Right hindlimb (tissue), 1 donor: ENCODE measurements around the gene PHF2.

Experiments
- DNase-seq: peaks from one replicate; pipeline ENCODE4 v3.0.0-alpha.2; 2018

PHF2 gene

DNA sequence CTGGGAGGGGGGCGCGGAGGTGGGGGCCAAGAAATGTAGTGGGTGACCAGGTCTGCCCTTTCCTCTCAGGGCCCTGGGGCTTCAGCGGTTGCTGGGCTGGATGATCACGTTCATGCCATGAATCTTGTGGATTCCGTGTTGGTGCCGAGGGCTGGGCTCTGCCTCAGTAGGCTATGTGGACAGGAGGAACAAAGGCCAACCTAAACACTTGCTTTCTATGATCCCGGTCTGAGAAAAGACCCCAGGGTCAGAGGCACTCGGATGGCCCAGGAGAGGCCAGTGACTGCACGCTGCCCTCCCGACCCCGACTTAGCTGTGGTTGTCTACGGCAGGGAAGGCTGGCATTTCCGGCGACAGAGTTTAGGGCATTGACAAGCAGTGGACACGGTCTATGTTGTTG, 26.6 kb downstream of the PHF2 start:
- DNase-seq, result no peak

DNA sequence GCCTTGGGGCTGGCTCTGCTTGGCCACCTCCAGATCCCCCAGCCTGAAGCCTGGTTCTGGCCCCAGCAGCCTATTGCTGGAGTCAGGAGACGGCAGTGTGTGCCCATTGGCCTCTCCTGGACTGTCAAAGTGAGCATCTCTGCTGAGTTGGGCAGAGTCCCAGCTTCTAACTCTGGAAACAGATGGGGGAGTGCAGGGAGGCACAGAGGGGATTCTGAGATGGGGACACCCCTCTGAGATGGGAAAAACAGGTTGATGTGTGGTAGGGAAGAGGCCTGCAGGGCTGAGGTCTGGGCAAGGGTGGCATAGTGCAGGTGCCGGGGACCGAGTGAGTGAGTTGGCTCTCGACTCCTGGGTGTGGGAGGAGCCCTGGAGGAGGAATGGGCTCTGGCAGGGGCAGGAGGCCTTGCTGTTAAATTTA, 27.5 kb downstream of the PHF2 start:
- no peak for DNase-seq

DNA sequence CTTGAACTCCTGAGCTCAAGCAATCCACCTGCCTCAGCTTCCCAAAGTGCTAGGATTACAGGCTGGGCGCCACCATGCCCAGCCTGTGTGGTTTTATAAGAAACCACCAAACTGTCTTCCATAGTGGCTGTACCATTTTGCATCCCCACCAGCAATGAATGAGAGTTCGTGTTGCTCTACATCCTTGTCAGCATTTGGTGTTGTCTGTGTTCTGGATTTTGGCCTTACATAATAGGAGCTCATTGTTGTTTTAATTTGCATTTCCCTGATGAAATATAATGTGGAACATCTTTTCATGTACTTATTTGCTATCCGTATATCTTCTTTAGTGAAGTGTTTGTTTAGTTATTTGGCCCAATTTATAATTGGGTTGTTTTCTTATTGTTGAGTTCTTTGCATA, 29.8 kb downstream of the PHF2 start:
- DNase-seq, result no peak

DNA sequence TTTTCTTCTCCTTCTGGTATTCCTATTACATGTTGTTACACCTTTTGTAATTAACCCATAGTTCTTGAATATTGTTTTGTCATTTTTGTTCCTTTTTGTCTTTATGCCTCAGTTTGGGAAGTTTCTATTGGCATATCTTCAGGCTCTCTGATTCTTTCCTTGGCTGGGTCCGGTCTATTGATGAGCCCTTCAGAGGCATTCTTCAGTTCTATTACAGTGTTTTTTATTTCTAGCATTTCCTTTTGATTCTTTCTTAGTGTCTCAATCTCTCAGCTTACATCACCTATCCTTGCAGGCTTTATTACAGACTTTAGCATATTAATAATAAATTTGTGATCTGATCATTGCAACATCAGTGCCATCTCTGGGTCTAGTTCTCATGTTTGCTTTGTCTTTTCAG, 33.8 kb downstream of the PHF2 start:
- no peak for DNase-seq

DNA sequence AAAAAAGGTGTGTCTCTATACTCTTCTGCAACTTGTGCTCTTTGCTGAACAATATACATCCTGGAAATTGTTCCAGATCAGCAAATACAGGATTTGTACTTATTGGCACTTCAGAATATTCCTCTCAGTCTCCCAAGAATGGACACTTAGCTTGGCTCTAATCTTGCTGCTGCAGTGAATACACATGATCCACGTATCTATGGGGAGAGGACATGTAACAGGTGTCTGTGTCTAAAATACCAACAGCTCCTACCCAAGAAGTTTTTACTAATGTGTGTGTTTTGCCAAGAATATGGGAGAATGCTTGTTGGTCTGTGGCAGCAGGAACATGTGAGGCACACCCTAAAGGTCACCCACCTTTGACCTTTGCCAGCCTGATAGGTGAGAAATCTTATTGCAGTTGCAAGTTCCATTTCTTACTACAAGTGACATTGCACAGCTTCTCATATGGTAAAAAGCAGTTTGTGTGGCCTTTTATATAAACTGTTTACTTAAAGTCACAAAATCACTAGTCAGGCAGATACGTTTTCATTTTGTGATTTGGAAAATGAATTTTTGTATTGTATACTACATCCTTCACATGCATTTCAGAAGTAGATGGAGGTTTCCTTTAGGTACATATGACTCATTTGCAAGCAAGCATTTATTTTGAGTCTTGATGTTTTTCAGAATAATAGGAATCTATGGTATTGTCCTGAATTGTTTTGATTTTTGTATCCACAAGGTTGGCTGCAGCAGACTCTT, 35.8 kb downstream of the PHF2 start:
- DNase-seq, result no peak

DNA sequence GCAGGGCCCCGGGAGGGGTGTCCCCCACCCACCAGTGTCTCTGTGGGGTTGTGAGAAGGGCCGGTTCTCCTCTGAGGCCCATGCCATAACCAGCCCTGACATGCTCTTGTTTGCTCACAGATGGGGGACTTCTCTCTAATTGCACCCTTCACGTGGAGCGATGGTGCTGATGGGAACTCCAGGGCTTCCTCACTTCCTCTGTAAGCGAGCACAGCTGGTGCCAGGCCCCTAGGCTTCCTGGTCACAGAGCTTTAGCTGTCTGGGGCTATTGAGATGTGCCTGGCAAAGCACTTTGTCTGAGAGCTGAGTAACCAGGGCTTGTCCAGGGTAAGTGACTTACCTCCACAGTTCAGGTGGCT, 36.4 kb downstream of the PHF2 start:
- no peak for DNase-seq

DNA sequence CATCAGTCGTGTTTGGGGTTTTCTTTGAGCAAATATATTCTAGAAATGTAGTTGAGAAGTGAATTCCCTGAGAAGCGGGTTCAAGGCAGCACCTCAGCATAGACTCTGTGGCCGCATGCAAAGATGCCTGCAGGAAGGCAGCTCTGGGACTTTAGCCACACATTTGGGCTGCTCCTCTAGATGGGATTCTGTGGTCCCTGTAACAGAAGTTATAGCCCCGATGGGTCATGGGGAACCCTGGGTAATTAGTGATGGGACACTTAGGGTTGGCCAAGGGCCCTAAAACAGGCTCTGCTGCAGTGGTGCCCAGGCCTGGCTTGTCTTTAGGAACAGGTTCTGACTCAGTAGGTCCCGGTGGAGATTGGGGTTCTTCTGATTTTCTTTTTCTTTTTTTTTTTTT, 36.8 kb downstream of the PHF2 start:
- DNase-seq, result no peak

DNA sequence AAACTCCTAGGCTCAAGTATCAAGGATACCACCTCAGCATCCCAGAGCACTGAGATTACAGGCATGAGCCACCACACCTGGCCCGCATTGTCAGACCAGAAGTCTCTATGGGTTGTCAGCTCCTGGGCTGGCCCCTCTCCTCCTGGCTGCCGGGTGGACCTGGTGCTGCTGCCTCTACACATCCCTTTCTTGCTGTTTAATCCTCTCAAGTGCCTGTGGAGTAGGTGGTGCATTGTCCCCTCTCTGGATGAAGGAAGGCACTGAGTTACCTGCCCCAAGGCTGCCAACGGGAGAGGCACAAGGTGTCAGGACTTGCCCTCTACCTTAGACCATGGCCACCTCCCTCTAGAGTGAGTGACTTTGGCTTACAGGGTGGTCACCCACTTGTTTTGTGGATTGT, 37.4 kb downstream of the PHF2 start:
- no peak for DNase-seq

DNA sequence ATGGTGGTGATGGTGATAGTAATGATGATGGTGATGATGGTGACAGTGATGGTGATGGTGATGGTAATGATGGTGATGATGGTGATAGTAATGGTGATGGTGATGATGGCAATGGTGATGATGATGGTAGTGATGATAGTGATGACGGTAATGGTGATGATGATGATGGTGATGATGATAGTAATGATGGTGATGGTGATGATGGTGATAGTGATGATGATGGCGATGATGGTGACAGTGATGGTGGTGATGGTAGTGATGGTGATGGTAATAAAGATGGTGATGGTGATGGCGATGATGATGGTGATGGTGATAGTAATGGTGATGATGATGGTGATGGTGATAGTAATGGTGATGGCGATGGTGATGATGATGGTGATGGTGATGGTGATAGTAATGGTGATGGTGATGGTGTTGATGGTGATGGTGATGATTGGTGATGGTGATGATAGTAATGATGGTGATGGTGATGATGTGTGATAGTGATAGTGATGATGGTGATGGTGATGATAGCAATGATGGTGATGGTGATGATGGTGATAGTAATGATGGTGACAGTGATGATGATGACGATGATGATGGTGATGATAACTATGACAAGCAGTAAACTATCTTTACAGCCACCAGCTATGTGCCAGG, 38.6 kb downstream of the PHF2 start:
- DNase-seq, result no peak

DNA sequence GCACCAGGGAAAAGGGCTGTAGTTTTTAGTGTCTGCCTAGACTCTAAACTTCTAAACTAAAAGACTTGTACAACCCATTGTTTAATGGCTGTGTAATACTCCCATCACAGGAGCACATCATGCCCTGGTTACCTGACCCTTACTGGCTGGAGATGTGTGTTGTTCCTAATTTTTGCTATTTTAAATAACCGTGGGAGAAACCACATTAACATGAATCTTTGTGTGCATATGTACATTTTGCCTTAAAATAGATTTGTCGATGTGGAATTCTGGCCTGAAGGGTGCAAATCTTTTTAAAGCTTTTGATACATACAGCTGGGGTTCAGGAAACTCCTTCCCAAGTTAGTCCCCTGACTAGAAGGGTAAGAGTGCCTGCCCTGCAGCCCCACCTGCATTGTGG, 39.7 kb downstream of the PHF2 start:
- DNase-seq, result no peak

DNA sequence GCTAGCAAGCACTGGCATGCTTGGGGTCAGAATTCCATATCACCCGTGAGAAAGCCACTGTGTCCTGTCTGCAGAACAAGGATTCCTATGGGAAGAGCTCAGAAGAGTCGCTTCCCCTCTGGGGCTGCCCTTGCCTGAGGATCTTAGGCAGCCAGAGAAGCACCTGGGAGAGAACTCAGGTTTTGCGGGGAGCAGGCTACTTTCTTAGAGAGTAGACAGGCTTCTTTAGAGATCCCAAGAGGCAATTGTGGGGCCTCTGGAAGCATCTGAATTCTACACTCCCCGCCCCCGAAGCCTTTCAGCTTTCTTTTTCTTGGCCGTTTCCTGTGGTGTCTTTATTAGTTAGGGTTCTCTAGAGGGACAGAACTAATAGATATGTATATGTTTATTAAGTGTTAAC, 40.9 kb downstream of the PHF2 start:
- no peak for DNase-seq

DNA sequence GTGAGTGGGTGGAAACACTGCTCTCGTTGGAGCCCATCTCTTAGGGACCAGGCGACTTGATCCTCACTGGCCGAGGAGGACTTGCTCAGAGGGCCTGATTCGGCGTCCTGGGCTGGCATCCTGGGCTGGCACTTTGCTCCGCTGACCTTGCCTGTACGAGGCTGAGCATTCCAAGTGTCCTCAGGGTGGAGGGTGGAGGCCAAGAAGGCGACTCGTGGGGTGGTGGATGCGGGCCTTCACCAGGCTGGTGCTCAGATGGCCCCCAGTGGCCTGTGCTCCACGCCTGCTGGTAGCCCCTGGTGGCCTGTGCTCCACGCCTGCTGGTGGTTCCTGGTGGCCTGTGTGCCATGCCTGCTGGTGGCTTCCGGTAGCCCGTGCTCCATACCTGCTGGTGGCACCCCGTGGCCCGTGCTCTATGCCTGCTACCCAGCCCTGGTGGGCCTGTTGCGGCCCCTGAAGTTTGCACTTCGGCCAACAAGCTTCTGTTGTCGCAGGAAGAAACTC, 42.9 kb downstream of the PHF2 start:
- DNase-seq, result no peak

DNA sequence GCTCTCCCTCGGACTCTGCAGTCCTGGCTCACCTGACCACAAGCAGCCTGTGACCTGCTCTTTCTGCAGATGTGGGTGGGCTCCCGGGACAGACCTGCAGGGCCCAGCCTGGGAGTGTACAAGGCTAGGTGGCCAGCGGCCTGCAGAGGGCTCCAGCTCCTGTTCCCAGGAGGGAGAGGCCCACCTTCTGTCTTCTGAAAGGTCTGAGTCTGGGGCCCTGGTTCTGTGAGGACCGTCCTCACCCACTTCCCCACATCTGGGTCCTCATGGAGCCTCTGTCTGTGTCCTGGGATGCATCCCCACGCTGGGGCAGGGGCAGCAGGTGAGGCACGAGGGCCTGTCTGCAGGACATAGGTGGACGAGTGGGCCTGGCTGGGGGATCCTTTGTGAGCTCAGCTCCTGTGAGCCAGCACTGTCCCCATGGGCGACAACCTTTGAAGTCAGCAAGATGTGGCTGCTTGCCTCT, 43.7 kb downstream of the PHF2 start:
- no peak for DNase-seq

DNA sequence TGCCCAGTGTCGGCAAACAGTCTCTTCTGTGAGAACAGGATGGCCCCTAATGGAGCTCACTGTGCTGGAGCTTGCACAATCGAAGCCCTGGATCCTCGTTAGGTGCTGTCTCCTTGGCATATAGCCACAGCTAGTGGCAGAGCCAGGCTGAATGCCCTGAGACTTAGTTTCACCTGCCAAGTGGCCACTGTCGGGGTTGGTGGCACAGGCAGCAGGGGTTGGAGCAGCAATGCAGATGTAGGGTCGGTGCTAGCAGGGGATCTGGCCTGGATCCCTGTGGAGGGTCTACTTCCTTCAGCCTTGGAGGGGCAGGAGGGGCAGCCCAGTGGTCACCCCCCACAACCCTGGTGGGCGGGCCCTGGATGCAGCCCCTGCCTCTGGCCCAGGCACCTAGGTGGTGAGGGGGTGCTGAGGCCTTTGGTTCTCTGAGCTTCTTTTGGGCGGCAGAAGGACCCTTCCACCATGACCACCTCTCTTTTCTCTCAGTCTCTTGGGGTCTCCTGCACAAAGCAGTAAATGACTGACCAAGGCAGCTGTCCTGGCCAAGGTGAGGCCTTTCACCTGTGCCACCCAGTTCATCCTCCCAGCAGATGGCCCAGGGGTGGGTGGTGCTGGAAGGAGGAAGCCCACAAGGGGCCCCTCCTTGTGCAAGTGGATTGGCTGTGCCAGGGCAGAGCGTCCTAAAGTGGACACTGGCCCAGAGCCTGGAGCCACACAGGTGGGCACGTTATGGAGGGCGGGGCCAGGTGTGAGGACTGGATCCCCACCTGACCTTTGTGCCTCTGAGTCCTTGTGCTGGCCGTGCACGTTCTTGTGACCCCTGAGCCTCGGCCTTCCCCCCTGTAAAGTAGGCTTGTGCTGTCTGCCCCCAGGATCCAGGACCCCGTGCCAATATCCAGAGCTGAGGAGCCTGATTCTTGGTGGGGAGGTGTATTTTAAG, 44.8 kb downstream of the PHF2 start:
- no peak for DNase-seq

DNA sequence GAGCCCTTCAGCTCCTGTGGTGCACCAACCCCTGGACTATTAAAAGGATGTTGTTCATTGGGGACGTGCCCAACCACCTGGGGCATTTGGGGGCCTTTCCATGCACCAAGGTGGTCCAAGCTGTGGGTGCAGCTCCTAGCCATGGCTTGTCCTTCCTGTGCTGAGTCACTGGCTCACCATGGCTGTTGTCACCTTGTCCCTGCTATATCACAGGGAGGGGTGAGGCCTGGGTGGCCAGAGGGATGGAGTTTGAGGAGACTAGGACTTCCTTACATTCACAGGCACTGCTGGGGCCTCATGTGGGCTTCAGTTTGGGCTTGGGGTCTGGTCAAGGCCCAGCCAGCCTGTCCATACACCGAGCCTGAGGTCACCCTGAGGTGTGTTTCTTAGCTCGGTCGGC, 45.5 kb downstream of the PHF2 start:
- DNase-seq, result no peak

DNA sequence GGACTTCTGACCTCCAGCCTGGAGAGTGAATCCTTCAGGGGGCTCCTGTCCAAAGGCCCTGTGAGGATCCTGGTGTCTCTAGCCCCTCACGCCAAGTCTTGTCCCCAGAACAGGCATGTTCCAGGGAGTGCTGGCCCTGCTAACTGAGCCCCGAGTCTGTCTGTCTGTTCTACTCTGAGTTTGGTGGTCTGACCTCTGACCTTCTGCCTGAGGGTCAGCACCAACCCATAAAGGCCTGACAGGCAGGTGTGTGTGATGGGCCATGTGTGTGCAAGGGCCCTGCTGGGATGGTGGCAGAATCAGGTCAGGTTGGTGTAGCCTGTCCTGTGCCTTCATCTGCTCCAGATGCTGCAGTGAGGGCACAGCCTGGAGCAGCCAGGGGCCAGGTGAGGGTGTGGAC, 46.3 kb downstream of the PHF2 start:
- DNase-seq, result no peak

DNA sequence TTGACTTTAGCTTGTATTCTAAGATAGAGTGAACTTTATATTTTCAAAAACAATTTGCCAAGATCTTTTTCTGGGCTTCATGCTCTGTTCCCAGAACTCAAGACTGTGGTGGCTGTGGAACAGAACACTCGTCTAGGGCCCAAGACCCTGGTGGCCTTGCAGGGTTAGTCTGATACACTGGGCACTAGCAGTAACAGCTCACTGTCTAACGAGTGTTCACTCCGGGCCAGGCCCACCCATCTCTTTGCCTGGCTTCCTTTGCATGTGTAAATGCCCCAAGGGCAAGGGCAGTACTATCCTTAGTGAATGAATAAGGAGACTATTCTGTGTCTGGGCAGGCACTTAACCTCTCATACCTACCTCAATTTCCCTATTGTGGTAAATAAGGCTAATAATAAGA, 47.4 kb downstream of the PHF2 start:
- DNase-seq, result no peak

DNA sequence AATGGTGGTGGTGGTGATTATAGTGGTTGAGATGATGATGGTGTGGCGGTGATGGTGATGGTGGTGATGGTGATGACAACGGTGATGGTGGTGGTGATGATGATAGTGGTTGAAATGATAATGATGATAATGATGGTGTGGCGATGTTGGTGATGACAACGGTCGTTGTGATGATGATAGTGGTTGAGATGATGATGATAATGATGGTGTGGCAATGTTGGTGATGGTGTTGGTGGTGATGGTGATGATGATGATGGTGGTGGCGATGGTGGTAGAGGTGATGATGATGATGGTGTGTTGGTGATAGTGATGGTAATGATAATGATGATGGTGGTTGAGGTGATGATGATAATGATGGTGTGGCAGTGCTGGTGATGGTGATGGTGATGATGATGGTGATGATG, 48.0 kb downstream of the PHF2 start:
- no peak for DNase-seq

DNA sequence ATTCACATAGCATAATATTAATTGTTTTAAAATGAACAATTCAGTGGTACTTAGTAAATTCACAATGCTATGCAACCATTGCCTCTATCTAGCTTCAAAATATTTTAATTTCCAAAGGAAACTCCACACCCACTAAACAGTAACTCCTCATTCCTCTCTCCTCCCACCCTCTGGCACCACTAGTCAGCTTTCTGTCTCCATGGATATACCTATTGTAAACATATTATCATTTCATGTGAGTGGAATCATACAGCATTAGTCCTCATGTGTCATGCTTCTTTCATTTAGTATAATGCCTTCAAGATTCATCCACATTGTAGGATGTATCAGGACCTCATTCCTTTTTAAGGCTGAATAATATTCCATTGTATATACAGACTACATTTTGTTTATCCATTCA, 48.6 kb downstream of the PHF2 start:
- no peak for DNase-seq

DNA sequence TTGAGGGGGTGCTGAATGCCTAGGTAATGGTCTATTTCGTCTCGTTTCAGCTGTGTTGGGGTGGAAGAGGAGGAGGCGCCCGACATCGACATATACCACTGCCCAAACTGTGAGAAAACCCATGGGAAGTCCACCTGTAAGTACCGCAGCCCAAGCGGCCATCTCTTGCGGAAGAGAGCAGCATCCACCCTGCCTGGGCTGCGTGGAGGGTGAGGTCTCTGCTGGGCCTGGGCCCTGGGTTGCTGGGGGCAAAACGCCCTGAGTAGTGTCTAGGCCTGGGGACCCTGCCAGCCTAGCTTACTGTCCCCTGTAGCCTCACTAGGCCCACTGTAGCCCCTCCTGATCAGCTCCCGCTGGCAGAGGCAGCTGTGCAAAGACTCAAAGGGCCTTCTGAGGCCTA, 53.5 kb downstream of the PHF2 start:
- DNase-seq, result no peak

DNA sequence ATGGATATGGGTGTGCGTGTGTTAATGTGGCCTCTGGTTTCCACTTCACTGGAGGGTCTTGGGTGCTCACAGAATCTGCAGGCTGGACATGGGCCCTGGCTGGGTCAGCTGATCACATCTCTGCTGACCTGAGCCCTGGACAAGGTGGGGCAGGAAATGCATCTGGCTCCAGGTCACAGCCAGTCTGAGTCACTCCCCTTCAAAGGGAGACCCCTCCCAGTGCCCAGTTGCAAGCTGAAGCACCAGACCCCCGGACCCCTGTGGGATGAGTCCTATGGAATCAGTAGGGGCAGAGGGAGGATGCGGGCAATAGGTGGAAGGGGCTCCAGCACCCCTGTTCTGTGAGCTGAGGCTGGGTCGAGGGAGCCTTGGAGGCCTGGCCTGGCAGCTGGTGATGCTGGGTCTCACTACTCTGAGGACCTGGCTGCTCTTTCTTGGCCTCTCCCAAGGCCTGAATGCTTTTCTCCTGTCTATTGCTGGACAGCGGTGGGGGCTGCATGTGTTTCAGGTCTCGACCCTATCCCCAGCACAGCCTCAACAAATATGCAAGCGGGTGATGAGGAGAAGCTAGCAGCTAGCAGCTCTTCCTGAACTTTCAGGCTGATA, 54.5 kb downstream of the PHF2 start:
- peak; percentile 13 for DNase-seq

DNA sequence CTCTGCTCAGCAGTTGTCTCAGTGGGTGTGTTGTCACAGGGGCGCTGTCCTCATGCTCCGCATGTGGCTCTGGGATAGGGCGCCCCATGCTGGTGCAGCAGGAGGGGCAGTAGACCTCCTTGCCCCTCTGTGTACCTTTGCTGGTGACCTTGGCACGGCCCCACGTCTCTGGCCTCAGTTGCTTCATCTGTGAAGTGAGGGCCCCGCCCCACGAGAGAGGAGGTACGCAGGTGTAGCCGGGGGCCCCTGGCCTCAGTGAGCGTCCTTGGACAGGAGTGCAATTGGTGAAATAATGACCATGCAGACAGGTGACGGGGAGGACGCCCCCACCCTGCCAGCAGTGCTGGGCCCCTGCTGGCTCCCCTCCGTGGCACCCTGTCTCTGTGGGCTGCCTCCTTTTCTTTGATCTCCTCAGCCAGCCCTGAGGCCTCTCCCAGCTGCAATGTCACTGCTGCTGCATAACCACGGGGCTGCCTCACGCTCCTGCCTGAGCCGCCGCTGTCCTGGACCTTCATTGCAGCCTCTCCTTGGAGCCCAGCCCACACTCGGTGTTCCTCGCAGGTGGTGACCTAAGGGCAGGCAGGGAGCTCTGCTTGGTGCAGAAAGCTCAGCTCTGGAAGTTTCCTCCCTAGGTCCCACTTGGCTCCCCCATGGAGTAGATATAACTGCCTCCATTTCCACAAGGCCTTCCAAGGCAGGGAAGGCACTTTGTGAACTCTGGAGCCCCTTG, 57.3 kb downstream of the PHF2 start:
- peak; percentile 12 for DNase-seq
